Anterior cingulate cortex (tissue), 58 donors: Measurements from ENCODE around the gene KRT10.
"Not testable (repeated sequence)": the region's sequence is repeated elsewhere in the genome, so short reads cannot be mapped to it uniquely, and the experiment has no call there.

Experiments
- DNase-seq, 58 donors: peaks; one replicate each; lab custom pipeline; 2025; lab: John Stamatoyannopoulos, UW

Gene KRT10

GRCh38 chr17:40822132-40822812 is at the start of gene KRT10:
KRT10 (minus strand) TSS chr17:40822614; CDS start chr17:40822585, 29 bp downstream.
- DNase-seq: no peak

GRCh38 chr17:40871316-40871715 is 48.9 kb upstream of the KRT10 start:
- no peak for DNase-seq

GRCh38 chr17:40870136-40870535 is 47.7 kb upstream of the KRT10 start:
- no peak for DNase-seq

- no peak for DNase-seq
Measured at GRCh38 chr17:40866838-40867237, 44.4 kb upstream of the KRT10 start, which contains the start of gene KRT12. KRT12 (minus strand) TSS chr17:40867223; CDS start chr17:40867186, 37 bp downstream.

- DNase-seq: no peak
Measured at GRCh38 chr17:40864661-40865390, 42.4 kb upstream of the KRT10 start.

GRCh38 chr17:40862985-40863733 is 40.7 kb upstream of the KRT10 start:
- DNase-seq: no peak

- DNase-seq: no peak
Measured at GRCh38 chr17:40859536-40859935, 37.1 kb upstream of the KRT10 start.

GRCh38 chr17:40858667-40859066 is 36.3 kb upstream of the KRT10 start:
- DNase-seq: not testable (repeated sequence)

- DNase-seq: no peak
Measured at GRCh38 chr17:40857535-40857934, 35.1 kb upstream of the KRT10 start.

GRCh38 chr17:40854175-40854814 is 31.9 kb upstream of the KRT10 start:
- no peak for DNase-seq

GRCh38 chr17:40852364-40852763 is 29.9 kb upstream of the KRT10 start:
- no peak for DNase-seq

GRCh38 chr17:40850293-40850972 is 28.0 kb upstream of the KRT10 start:
- DNase-seq: no peak

- DNase-seq: no peak
Measured at GRCh38 chr17:40849723-40850122, 27.3 kb upstream of the KRT10 start.

GRCh38 chr17:40848583-40849235 is 26.3 kb upstream of the KRT10 start:
- DNase-seq: no peak

- DNase-seq: no peak
Measured at GRCh38 chr17:40846515-40847144, 24.2 kb upstream of the KRT10 start.

- no peak for DNase-seq
Measured at GRCh38 chr17:40844671-40845107, 22.3 kb upstream of the KRT10 start.

- no peak for DNase-seq
Measured at GRCh38 chr17:40843242-40843641, 20.8 kb upstream of the KRT10 start.

- no peak for DNase-seq
Measured at GRCh38 chr17:40841246-40841645, 18.8 kb upstream of the KRT10 start.

GRCh38 chr17:40839194-40839593 is 16.8 kb upstream of the KRT10 start:
- DNase-seq: no peak
